ENCODE data around the gene DYNC2H1.
A peak's percentile ranks its signal among the peaks of the same experiment; 100 is the strongest.

DYNC2H1 gene

DNA sequence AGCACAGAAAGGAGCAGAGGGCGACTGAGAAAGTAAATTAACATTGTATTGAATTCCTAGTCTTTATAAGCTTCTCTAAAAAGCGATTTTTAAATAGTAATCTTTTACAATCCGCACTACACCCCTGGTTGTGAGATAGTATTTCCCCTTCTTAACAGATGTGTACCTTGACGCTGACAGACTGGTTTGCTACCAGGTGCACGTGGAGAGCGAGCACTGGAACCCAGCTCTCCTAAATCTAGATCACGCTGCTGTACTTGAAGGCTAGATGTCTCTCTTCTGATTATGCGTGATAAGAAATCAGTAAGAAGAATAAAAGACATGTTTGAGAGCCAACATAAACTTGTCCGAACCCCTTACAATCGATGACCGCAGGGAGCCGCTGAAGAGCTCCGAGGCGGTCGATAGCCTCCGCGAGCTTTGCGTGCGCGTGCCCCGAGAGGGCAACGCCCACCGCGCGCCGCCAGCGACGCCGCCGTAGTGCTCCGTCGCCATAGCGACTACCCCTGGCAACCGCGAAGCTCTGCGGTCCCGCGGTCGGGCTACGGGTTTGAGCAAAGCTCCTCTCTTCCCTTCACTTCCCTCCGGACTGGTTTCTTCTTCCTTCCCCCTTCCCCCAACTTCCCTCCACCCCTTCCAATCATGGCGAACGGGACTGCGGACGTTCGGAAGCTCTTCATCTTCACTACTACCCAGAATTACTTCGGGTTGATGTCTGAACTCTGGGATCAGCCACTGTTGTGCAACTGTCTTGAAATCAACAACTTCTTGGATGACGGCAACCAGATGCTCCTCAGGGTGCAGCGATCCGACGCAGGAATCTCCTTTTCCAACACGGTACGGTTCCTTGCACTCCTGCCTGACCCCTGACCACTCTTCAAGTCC is at the start of gene DYNC2H1:
Gene DYNC2H1, plus strand, starts transcription at position 494 of the 885 bp plus-strand sequence. Its CDS starts 149 bp downstream, at position 643.
- peak; percentile 73 to 74 for DNase-seq (ENCODE audit: low read depth in 2 of 2)

DNA sequence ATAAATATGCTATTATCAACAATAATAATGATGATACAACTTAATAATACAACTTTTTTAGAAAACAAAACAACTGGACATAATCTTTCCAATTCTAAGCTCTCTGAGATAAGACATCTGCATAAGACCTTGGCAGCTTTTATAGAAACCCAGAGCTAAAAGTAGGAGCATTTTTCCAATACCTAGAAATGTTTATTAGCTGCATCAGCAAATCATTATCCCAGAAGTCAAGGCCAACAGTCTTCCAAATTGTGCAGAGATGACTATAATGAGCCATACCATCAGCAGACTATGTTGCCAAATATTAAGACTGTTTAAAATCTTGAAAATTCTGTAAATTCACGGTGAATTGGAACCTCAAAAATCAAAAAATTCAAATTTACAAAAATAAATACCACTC is 47.6 kb upstream of the DYNC2H1 start:
- DNase-seq (ENCODE audit: low read depth in 2 of 2), result no peak

DNA sequence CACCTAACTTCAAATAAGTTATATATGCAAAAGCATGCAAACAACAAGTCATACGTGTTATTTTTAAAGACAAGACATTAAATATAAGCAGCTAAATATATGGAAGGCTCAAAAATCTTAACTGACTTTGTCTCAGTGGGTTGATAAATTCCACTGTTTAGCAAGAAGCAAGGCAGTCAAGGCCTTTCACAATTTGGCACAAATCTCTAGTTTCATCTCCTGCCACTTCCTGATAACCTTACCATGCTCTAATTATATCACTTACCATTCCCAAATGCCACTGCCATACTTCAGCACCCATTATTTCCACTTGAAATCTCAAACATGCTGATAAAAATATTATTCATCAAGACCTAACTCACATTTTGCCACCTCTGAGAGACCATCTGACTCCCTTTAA is 42.1 kb upstream of the DYNC2H1 start:
- no peak for DNase-seq (ENCODE audit: low read depth in 2 of 2)

GRCh38 chr11:103069367-103069766 is 39.9 kb upstream of the DYNC2H1 start:
- no peak for DNase-seq (ENCODE audit: low read depth in 2 of 2)

GRCh38 chr11:103070142-103070541 is 39.1 kb upstream of the DYNC2H1 start:
- DNase-seq (ENCODE audit: low read depth in 2 of 2), result no peak

- DNase-seq (ENCODE audit: low read depth in 2 of 2), result no peak
These were observed 38.2 kb upstream of the DYNC2H1 start for GRCh38 chr11:103071008-103071407.

GRCh38 chr11:103076361-103076760 is 32.9 kb upstream of the DYNC2H1 start:
- DNase-seq (ENCODE audit: low read depth in 2 of 2), result no peak

DNA sequence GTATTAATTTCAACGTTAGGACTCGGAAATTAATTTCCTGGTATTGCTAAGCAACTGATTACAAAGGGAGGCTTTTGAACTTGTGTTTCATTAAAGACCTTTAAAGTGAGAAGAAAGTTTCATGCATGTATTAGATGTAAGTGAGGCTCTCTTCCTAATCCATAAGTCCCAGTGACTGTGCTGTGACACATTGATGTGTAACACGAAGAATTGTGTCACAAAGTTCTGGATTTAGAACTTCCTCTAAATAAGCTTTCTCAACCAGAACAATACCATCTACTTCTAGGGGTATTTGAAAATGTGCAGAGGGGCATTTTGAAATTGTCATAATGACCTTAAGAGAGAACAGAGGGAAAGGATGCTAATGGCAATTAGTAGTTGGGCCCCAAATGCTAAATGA is 31.7 kb upstream of the DYNC2H1 start:
- no peak for DNase-seq (ENCODE audit: low read depth in 2 of 2)

GRCh38 chr11:103078710-103079109 is 30.5 kb upstream of the DYNC2H1 start:
- DNase-seq (ENCODE audit: low read depth in 2 of 2), result no peak

GRCh38 chr11:103079833-103080232 is 29.4 kb upstream of the DYNC2H1 start:
- no peak for DNase-seq (ENCODE audit: low read depth in 2 of 2)

- no peak for DNase-seq (ENCODE audit: low read depth in 2 of 2)
These were observed 23.4 kb upstream of the DYNC2H1 start for GRCh38 chr11:103085758-103086365.

DNA sequence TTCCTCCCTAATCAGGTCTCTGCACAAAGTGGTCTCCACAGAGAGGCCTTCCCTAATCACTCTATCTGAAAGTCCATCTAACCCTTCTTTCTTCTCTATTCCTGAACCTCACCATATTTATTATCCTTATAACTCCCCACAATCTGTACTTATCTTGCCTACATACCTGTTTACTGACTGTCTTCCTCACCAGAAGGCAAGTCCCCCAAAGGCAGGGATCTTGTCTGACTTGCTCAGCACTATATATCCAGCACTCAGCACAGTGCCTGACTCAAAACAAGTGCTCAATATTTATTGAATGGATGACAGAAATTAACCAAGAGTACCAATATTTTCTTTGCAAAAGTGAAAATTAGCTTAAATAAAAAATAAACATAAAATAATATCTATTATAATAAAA is 22.8 kb upstream of the DYNC2H1 start:
- DNase-seq (ENCODE audit: low read depth in 2 of 2), result no peak

- DNase-seq (ENCODE audit: low read depth in 2 of 2), result peak; percentile 7 to 25
These were observed 18.0 kb upstream of the DYNC2H1 start for GRCh38 chr11:103091064-103091800.

DNA sequence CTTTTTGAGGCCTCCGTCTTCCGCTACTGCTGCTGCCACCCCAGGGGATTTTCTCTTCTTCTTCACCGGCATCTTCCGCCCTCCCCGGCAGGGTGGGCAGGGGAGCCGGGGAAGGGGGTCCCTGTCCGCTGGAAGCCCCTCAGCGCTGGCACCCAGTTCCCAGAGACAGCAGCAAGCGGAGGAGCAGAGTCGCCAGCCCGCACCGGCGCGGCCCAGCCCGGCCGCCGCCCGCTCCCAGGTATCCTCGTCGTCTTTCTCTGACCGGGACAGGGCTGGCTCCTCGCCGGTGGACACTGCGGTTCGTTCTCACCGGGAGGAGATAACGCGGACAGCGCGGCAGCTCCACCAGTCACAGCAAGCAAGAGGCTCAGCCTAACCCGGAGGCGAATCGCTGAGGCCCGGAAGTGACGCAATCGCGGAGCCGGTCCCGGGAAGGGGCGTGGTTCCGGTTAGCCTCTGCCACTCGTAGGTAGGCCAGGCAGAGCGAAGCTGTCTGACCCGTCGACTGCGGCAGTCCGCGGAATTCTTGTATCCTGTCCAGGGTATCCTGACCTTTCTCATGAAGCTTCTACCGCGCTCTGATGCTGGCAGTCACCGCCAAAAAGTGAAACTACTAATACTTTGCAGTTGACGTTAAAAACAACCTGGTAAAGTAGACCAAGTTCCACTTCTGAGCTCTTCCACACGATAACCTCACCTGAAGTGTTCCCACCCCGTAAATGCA is 17.3 kb upstream of the DYNC2H1 start, which contains the start of gene DCUN1D5:
Gene DCUN1D5, minus strand, starts transcription at position 360 of the 724 bp plus-strand sequence. Its CDS starts 288 bp downstream, at position 72.
- peak; percentile 91 for DNase-seq (ENCODE audit: low read depth in 2 of 2)

DNA sequence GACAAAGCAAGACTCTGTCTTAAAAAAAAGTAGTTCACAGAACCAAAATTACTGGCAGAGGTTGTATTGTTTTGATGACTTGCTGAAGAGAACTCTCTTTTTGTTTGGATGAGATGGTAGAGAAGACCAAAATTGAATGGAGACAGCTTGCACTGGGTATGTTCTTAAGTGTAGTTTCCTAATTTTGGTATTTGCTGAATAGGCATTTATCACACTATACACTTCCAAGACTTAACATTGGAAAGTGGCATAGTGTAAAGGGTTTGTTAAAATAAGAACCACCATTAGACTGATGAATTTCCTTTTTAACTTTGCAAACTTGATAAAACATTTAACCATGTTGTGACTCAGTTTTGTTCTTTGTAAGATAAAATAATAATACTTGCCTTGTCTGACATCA is 11.9 kb upstream of the DYNC2H1 start:
- DNase-seq (ENCODE audit: low read depth in 2 of 2), result no peak

DNA sequence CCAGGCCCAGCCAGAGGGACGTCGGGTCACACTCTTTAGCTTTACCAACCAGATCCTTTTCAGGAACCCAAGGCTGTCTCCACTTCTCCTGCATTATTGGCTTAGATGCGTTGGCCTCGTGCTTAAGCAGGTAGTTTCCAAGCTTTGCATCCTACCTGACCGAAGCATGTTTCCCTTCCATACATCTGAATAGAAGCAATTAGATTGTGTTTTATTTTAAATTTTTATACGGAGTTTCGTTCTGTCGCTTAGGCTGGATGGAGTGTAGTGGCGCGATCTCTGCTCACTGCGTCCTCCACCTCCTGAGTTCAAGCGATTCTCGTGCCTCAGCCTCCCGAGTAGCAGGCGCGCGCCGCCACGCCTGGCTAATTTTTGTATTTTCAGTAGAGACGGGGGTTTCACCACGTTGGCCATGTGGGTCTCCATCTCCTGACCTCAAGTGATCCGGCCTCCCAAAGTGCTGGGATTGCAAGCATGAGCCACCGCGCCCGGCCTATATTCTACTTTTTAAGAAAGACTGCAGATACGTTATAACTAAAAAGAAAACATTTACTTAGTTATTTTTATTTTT is 677 bp downstream of the DYNC2H1 start:
- DNase-seq (ENCODE audit: low read depth in 2 of 2), result no peak

DNA sequence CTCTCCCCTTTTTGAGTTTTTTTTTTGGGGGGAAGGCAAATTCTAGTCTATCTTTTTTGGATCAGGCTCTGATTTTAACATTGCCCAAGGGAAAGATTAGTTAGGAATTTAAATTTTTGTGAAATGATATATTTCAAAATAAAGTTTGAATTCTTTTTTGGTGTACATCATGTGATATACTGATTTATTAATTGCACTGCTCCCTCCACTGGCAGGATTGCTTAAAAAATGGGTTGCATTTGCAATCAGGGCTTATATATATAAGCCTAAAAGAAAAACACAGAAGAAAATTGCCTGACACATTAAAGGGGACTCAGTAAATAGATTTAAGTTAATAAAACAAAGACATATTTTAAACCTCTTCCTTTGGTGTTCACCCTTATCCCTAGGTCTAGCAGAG is 1.2 kb downstream of the DYNC2H1 start:
- DNase-seq (ENCODE audit: low read depth in 2 of 2), result no peak

GRCh38 chr11:103111400-103111799 is 2.2 kb downstream of the DYNC2H1 start:
- no peak for DNase-seq (ENCODE audit: low read depth in 2 of 2)

DNA sequence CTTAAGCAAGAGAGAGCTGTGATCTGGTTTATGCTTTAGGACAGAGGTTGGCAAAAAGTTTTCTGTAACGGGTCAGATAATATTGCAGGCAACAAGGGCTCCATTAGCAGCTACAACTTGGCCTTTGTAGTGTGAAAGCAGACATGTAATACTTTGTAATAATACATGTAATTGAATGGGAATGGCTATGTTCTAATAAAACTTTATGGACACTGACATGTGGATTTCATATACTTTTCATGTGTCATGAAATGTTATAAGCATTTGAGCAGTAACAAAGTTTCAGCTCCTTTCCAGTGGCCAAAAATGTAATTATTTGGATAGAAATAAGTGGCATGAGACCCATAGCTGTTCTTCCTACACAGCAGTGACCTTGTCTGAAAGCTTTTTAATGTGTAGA is 3.1 kb downstream of the DYNC2H1 start:
- no peak for DNase-seq (ENCODE audit: low read depth in 2 of 2)

DNA sequence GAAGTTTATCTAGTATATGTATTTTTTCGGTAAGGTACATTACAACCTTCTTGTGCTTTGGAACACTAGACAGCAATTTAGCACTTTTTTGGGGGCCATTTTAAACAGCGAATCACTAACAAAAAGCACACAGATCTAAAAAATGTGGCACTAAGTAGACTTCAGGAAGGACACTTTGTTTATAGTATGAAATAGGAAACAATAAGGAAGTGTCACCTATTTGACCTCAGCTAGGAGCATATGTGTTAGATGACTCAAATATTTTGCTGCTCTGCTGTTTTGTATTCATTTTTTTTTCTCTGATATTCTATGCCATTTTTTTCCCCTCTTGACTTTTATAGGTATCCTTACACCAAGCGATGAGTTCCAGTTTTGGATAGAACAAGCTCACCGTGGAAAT is 5.6 kb downstream of the DYNC2H1 start:
- DNase-seq (ENCODE audit: low read depth in 2 of 2), result no peak

GRCh38 chr11:103125462-103125861 is 16.2 kb downstream of the DYNC2H1 start:
- DNase-seq (ENCODE audit: low read depth in 2 of 2), result no peak
